SH-SY5Y (cell line): Measurements from ENCODE around the gene DAPK1.

Source experiments
- GATA2 ChIP-seq: IDR thresholded peaks from 2 replicates; pipeline ENCODE4 v1.6.1; 2011; ENCODE audit warnings: mild to moderate bottlenecking, low read depth, low read length
- GATA3 ChIP-seq: IDR thresholded peaks from 2 replicates; pipeline ENCODE4 v1.6.1; 2011; ENCODE audit warnings: low read depth, mild to moderate bottlenecking, low read length, moderate library complexity

Gene DAPK1

DNA sequence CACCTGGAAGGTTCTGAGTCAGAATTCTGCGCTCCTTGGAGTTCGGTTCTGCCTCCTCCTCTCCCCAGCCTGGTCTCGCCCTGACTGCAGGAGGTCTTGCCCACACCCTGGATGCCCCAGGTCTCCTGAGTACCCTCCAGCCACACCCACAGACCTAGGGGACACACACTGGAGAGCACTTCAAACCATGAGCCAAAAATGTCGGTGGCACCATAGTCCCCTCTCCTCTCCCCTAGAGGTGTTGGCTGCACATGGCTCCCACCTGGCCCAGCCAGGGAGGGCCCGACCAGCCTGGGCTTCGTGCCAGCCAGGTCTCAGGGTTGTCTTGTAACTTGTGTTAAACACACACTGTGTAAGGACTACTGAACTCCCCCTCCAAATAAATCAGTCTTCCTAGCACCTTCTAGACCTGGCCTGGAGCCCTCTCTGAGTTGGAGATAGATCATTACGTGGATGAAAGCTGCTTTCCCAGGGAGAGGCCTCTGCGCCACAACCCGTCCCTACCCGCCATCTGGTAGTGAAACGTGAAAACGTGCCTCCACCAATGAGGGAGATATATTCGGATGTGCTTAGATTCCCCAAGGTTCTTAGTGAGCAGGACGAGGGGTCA, 178.3 kb downstream of the DAPK1 start:
- TF ChIP-seq GATA2 (no peak), GATA3 (no peak)

- no peak for TF ChIP-seq GATA2
- no peak for TF ChIP-seq GATA3
Observed at GRCh38 chr9:87676976-87677775, 179.5 kb downstream of the DAPK1 start.

- no peak for TF ChIP-seq GATA2
- TF ChIP-seq GATA3 = no peak
Observed at GRCh38 chr9:87677776-87678587, 180.3 kb downstream of the DAPK1 start.

- TF ChIP-seq GATA2 = no peak
Observed at GRCh38 chr9:87678650-87679355, 181.1 kb downstream of the DAPK1 start.

GRCh38 chr9:87681271-87682061, 183.8 kb downstream of the DAPK1 start:
- TF ChIP-seq GATA3 = no peak
- no peak for TF ChIP-seq GATA2

DNA sequence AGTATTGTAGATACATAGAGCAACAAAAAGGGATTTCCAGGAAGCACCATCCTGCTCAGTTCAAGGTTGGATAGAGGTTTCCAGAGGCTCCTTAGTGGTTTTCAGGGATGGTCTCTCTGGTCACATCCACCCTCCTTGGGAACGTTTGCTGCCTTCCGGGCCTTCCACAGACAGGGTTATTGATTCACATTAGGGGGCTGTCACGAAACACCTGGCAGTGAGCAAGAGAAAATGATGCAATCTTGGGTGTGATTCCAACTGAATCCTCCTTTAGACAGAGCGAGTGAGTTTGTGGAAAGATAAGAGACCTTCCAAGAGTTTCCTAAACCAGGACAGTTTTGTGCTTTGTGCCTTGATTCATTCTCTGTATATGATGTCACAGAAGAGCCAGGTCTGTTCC, 184.4 kb downstream of the DAPK1 start:
- TF ChIP-seq GATA3 (no peak), GATA2 (no peak)

DNA sequence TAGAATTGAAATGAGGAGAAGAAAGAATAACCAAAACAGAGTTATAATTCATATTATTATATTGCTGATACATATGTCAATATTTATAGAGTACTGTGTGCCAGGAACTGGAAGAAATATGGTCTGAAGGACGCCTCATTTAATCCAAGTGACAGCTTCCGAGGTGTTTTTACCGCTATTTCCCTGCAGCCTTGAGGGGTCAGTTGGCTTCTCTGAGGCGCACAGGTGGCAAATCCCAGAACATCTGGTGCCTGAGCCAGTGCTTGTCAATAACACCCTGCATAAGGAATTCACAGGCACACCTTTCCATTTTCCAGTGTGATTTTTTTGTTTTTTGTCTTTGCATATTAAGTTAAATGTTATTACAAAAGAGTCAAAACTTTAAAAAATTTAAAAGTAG, 185.0 kb downstream of the DAPK1 start:
- TF ChIP-seq GATA2 (no peak), GATA3 (no peak)

DNA sequence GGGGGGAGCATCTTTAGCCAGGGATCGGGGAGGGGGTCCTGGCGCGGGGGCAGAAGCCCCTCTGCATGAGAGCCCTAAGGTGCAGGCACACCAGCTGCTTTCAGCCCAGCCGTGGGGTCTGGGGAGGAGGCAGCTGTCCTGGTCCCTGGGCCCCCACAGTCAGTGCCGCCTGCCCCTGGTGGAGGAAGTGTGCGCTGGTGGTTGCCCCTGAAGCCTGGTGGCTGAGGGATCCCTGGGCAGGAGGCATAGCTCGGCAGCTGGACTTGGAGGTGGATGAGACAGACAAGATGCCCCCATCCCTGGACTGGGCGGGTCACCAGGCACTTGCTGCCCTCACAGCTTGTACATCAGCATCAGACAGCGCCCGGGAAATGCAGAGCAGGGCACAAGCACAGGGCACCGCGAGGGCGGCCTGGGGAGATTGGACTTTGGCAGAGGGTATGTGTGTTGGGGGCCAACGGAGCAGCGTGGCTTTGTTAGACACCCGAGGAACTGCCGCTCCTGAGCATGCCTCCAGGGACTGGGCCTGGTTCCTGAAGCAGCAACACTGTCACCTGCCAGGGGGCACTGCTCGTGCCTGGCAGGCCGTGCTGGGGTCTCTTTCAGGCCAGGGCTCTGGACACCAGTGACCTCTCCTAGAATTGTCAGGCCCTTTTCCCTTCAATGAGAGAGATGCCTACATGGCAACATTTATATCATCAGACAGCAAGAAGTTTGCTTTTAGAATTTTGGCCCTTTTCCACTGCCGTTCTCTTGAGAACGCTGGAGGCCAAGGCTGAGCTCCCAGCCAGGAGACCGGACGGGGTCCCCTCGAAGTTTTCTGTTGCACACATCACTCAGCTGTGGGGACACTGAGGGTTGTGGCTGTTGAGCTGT, 186.3 kb downstream of the DAPK1 start:
- TF ChIP-seq GATA3 (no peak), GATA2 (no peak)

GRCh38 chr9:87684627-87685219, 187.1 kb downstream of the DAPK1 start:
- TF ChIP-seq GATA3 (no peak), GATA2 (no peak)

- no peak for TF ChIP-seq GATA3
- TF ChIP-seq GATA2 = no peak
Observed at GRCh38 chr9:87685441-87685840, 187.8 kb downstream of the DAPK1 start.

- TF ChIP-seq GATA2 (no peak), GATA3 (no peak)
Observed at GRCh38 chr9:87685871-87686519, 188.3 kb downstream of the DAPK1 start.
